Choroid plexus epithelial cell (primary cell): ENCODE measurements around the gene HS6ST2.

Source experiments
- DNase-seq: peaks from one replicate; pipeline ENCODE4 v3.0.0-alpha.2; 2010; ENCODE audit warnings: low read depth
- H3K4me3 ChIP-seq: 2 replicates; pipeline ENCODE4 v1.5.1; 2011; ENCODE audit warnings: low read depth, mild to moderate bottlenecking, control low read depth, low read length, moderate library complexity
- CTCF ChIP-seq: conservative IDR thresholded peaks from 2 replicates; pipeline ENCODE4 v1.5.1; 2011; ENCODE audit warnings: low read depth, mild to moderate bottlenecking, control low read depth, inconsistent platforms, low read length, moderate library complexity

HS6ST2 gene

DNA sequence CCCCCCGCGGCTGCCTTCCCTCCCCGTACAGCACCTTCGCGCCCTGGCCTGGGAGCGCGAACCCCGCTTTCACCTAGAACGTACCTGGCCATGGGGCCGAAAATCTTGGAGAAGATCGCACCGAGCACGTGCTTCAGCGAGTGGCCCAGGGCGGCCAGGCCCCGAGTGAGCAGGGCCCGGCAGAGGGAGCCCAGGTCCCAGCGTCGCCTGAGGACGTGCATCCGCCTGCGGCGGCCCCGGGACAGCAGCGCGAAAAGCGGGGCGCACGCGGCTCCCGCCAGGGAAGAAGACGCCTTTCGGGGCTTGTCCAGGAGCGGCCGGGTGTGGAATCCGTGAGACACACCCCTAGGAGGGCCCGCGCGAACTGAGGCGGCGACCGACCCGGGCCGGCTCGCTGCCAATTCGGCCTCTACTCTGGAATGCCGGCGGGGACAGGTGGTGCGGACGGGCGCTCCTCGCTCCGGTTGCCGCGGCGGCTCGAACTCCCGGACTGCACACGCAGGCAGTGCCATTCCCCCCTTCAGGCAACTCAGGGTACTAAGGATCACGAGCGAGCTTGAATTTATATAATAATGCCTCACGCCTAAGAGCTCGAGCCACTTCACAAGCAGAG lies at the start of gene HS6ST2:
HS6ST2 (minus strand) TSS at position 539 of the 613 bp plus-strand sequence.
- peak within 1 kb of the TSS; percentile 28 for H3K4me3 ChIP-seq
- TF ChIP-seq CTCF, result no peak
- no peak for DNase-seq

DNA sequence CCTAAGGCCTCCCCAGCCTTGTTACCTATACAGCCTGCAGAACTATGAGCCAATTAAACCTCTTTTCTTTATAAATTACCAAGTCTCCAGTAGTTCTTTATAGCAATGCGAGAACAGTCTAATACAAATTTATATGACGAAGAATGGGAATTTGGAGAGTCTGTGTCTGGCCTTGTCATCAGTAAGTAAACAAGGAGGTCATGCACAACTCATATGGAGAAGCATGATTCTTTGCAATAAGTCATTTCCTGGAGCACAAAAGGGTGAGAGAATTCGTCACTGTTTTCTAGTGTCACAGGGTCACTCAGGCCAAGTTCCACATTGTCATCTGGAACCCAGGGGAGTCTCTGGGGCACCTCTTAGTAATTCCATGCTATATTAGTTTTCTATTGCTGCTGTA lies 49.0 kb upstream of the HS6ST2 start:
- DNase-seq, result no peak
- no peak overlapping the region for H3K4me3 ChIP-seq
- TF ChIP-seq CTCF, result no peak

GRCh38 chrX:133005616-133006015 lies 47.2 kb upstream of the HS6ST2 start:
- TF ChIP-seq CTCF, result no peak
- H3K4me3 ChIP-seq, result no peak overlapping the region
- DNase-seq, result no peak

GRCh38 chrX:133005042-133005441 lies 46.6 kb upstream of the HS6ST2 start:
- H3K4me3 ChIP-seq, result no peak overlapping the region
- peak; percentile 28 for DNase-seq
- peak; percentile 71 for TF ChIP-seq CTCF

DNA sequence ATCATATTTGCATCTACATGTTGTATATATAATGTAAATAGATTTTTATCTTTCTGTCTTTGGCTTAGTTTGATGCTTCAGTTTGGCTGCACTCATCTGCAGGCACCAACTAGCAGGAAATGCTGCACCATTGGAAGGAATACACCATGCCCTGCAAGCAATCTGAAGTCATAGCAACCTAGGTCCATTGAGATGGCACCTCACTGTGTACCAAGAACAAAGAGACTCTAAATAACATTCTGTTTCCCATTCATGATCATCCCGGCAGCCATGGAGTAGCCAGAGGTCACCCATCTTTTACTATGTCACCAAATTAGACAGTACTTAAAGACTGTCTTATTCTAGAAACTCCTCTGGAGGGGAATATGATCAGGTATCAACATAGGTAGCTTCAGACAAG lies 40.8 kb upstream of the HS6ST2 start:
- no peak overlapping the region for H3K4me3 ChIP-seq
- no peak for TF ChIP-seq CTCF
- no peak for DNase-seq

DNA sequence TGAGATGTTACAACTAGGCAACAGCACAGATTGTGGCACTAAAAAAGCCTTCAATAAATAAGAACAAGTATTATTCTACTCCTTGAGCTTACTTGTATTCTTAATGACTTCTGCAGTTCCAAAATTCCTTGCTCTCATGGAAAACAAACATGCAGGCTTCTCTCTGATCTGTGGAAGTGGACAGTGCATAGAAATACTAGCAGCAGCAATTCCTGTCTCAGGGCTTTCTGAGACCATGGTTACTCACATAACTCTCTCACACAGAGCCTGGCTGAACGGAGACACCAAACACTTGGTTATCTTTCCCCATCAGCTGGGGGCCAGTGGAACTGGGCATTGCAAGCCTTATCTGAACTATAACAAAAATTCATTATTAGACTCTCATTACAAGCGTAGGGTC lies 32.4 kb upstream of the HS6ST2 start:
- no peak for TF ChIP-seq CTCF
- H3K4me3 ChIP-seq, result no peak overlapping the region
- no peak for DNase-seq

- TF ChIP-seq CTCF, result no peak
- no peak for DNase-seq
- no peak overlapping the region for H3K4me3 ChIP-seq
Measured at GRCh38 chrX:132986556-132986955, 28.1 kb upstream of the HS6ST2 start.
